Measurements from ENCODE around the gene VENTX. TPM values are rescaled to one million over a fixed set of nuclear protein-coding genes. Genes with fewer than 3 reads are reported as not detected.

Gene VENTX
- total RNA-seq, 1 experiment from 2014 or later = not detected

DNA sequence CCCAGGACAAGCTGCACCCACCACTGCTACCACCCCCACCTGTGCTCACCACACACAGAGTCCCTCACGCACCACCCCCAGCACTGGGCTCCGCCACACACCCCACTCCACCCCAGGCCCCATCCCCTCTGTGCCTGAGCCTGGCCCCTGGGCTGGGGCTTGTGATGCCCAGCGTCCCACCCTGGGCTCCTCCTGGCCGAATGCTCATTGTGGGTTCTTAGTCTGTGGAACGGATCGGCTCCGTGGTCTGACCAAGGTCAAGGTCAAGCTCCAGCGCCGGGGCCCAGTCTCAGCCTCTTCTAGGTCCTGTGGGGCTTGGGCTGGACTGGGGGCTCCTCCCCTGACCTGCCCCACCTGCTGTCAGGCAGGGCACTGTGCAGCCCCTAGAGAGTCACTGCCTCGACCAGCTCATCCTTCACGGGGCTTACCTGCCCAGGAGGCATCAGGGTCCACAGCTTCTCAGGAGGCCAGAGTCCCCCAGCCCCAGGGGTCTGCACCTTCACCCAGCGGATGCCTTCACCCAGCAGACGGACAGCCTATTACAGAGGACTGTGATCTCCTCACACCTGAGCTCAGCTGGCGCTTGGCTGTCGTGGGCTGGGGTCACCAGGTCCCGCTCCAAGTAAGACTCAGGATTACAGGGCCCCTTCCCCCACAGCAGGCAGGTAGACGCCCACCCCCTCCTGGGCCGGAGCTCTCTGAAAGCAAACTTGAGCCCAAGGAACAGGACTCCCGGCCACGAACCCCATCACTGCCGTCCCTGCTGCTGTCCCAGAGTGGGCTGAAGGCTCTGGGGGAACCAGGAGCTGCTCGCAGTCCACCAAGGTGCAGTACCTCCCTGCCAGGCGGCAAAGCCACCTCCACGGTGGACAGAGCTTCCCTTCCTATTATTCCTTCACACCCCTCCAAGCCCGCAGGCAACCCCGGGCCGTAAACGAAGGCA, 22.9 kb upstream of the VENTX start:
- H3K27ac ChIP-seq (ENCODE audit: low read length) = no peak overlapping the region
- no peaks in the 10 kb centered on the region for H3K27me3 ChIP-seq (ENCODE audit: control insufficient read depth, insufficient read depth, low read length)
- no peaks in the 10 kb centered on the region for H3K9me3 ChIP-seq (ENCODE audit: control insufficient read depth, insufficient read depth, low read depth, low read length)
- no peak overlapping the region for H3K4me3 ChIP-seq (ENCODE audit: low read depth in 2 of 2, low read length in 2 of 2)
- no peak for DNase-seq (ENCODE audit: low read depth, low spot score)
- ChIA-PET CTCF (no interaction called here), POLR2A (no interaction called here)
- intact Hi-C loops (cut with micrococcal nuclease; ENCODE audit: unreplicated experiment) (no loop called here), in situ Hi-C loops (cut with HindIII; ENCODE audit: low pct_unique_long_range_greater_than_20kb, low sequenced_read_pairs) (no loop called here)
- TF ChIP-seq, protein P1, sequence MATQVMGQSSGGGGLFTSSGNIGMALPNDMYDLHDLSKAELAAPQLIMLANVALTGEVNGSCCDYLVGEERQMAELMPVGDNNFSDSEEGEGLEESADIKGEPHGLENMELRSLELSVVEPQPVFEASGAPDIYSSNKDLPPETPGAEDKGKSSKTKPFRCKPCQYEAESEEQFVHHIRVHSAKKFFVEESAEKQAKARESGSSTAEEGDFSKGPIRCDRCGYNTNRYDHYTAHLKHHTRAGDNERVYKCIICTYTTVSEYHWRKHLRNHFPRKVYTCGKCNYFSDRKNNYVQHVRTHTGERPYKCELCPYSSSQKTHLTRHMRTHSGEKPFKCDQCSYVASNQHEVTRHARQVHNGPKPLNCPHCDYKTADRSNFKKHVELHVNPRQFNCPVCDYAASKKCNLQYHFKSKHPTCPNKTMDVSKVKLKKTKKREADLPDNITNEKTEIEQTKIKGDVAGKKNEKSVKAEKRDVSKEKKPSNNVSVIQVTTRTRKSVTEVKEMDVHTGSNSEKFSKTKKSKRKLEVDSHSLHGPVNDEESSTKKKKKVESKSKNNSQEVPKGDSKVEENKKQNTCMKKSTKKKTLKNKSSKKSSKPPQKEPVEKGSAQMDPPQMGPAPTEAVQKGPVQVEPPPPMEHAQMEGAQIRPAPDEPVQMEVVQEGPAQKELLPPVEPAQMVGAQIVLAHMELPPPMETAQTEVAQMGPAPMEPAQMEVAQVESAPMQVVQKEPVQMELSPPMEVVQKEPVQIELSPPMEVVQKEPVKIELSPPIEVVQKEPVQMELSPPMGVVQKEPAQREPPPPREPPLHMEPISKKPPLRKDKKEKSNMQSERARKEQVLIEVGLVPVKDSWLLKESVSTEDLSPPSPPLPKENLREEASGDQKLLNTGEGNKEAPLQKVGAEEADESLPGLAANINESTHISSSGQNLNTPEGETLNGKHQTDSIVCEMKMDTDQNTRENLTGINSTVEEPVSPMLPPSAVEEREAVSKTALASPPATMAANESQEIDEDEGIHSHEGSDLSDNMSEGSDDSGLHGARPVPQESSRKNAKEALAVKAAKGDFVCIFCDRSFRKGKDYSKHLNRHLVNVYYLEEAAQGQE (IDR thresholded peaks at IDR 0.05; ENCODE audit: insufficient read depth in 1 of 2, low read depth in 2 of 2, low read length in 1 of 2) = no peak
- H3K36me3 ChIP-seq (ENCODE audit: control insufficient read depth, insufficient read depth, low read length) = no peaks in the 10 kb centered on the region
- no peaks in the 10 kb centered on the region for H3K4me1 ChIP-seq (ENCODE audit: control insufficient read depth, insufficient read depth, low read length)
- ATAC-seq = no peak
- no TSS peak for BruUV-seq (replicated peaks)

DNA sequence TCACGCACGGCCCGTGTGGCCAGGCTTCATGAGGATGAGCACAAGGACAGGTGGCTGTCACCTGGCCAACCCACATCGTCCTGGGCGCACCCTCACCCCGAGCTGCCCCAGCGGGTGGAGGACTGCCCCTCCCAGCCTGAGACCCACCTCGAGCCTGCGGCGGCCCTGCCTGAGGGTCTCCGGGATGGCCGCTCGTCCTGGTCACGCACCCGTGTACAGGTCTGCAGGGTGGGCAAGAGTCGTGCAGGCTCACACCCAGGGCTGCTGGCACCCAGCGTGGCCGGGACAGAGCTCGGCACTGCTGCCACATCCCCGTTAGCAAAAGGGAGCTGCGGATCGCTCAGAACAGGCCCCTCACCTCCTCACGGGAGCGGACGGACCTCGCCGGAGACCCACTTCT, 22.1 kb upstream of the VENTX start:
- ATAC-seq (no peak), DNase-seq (ENCODE audit: low read depth, low spot score) (no peak)
- no TSS peak for BruUV-seq (replicated peaks)
- in situ Hi-C loops (cut with HindIII; ENCODE audit: low pct_unique_long_range_greater_than_20kb, low sequenced_read_pairs) (no loop called here), intact Hi-C loops (cut with micrococcal nuclease; ENCODE audit: unreplicated experiment) (no loop called here)
- H3K27me3 ChIP-seq (ENCODE audit: control insufficient read depth, insufficient read depth, low read length) = no peaks in the 10 kb centered on the region
- TF ChIP-seq SIN3A (IDR thresholded peaks at IDR 0.05; ENCODE audit: borderline replicate concordance, insufficient read depth, low read depth, low read length) = no peak
- no peaks in the 10 kb centered on the region for H3K36me3 ChIP-seq (ENCODE audit: control insufficient read depth, insufficient read depth, low read length)
- ChIA-PET POLR2A (no interaction called here), CTCF (no interaction called here)
- no peaks in the 10 kb centered on the region for H3K9me3 ChIP-seq (ENCODE audit: control insufficient read depth, insufficient read depth, low read depth, low read length)
- no peak overlapping the region for H3K4me3 ChIP-seq (ENCODE audit: low read depth in 2 of 2, low read length in 2 of 2)
- no peak overlapping the region for H3K27ac ChIP-seq (ENCODE audit: low read length)
- no peaks in the 10 kb centered on the region for H3K4me1 ChIP-seq (ENCODE audit: control insufficient read depth, insufficient read depth, low read length)

DNA sequence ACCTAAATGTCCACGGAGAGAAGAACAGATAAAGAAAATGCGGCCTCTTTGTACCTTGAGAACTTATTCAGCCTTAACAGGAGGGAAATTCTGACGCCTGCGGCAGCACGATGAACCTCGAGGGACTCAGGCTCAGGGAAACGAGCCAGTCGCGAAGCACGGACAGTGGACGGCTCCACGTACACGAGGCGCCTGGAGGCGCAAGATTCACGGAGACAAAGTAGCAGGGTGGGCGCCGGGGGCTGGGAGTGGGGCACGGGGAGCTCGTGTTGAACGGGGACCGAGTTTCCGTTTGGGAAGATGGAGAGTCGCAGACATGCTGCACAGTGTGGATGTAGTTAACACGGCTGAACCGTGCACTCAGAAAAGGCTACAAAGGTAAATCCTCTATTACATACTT, 20.9 kb upstream of the VENTX start:
- CTCF ChIA-PET = interaction anchor here (0.7 kb wide), 1 partner anchor 310 kb away, joined by 3 read pairs; no protein-coding TSS in a partner anchor
- Histone ChIP-seq H3K36me3 (ENCODE audit: control insufficient read depth, insufficient read depth, low read length) (no peaks in the 10 kb centered on the region), H3K27me3 (ENCODE audit: control insufficient read depth, insufficient read depth, low read length) (no peaks in the 10 kb centered on the region), H3K4me1 (ENCODE audit: control insufficient read depth, insufficient read depth, low read length) (no peaks in the 10 kb centered on the region), H3K27ac (ENCODE audit: low read length) (no peak overlapping the region), H3K4me3 (ENCODE audit: low read depth in 2 of 2, low read length in 2 of 2) (no peak overlapping the region), H3K9me3 (ENCODE audit: control insufficient read depth, insufficient read depth, low read depth, low read length) (no peaks in the 10 kb centered on the region)
- no peak for TF ChIP-seq SIN3A (IDR thresholded peaks at IDR 0.05; ENCODE audit: borderline replicate concordance, insufficient read depth, low read depth, low read length)
- TF ChIP-seq POLR2AphosphoS5 (IDR thresholded peaks at IDR 0.05; ENCODE audit: low read depth, low read length) = no peak
- TF ChIP-seq, protein P1 (IDR thresholded peaks at IDR 0.05; ENCODE audit: insufficient read depth in 1 of 2, low read depth in 2 of 2, low read length in 1 of 2) = no peak
- TF ChIP-seq, protein P2, sequence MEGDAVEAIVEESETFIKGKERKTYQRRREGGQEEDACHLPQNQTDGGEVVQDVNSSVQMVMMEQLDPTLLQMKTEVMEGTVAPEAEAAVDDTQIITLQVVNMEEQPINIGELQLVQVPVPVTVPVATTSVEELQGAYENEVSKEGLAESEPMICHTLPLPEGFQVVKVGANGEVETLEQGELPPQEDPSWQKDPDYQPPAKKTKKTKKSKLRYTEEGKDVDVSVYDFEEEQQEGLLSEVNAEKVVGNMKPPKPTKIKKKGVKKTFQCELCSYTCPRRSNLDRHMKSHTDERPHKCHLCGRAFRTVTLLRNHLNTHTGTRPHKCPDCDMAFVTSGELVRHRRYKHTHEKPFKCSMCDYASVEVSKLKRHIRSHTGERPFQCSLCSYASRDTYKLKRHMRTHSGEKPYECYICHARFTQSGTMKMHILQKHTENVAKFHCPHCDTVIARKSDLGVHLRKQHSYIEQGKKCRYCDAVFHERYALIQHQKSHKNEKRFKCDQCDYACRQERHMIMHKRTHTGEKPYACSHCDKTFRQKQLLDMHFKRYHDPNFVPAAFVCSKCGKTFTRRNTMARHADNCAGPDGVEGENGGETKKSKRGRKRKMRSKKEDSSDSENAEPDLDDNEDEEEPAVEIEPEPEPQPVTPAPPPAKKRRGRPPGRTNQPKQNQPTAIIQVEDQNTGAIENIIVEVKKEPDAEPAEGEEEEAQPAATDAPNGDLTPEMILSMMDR (IDR thresholded peaks at IDR 0.05) = no peak
- no peak for TF ChIP-seq TCF7L2 (IDR thresholded peaks at IDR 0.05; ENCODE audit: low read depth, low read length)
- intact Hi-C loops (cut with micrococcal nuclease; ENCODE audit: unreplicated experiment) = no loop called here
- POLR2A ChIA-PET = no interaction called here
- in situ Hi-C loops (cut with HindIII; ENCODE audit: low pct_unique_long_range_greater_than_20kb, low sequenced_read_pairs) = no loop called here
- BruUV-seq (replicated peaks) = no TSS peak
- DNase-seq (ENCODE audit: low read depth, low spot score) (no peak), ATAC-seq (no peak)

Data from Panc1 (cell line).